SK-N-SH (cell line): Measurements from ENCODE around the gene PPP1R18.
"Not testable (repeated sequence)": the region's sequence is repeated elsewhere in the genome, so short reads cannot be mapped to it uniquely, and the experiment has no call there.

Source experiments
- RAD21 ChIP-seq: IDR thresholded peaks from 2 replicates; pipeline ENCODE4 v1.6.1; 2012; ENCODE audit warnings: mild to moderate bottlenecking, low read length
- TF ChIP-seq, protein P1 (sequence below): fragments of 200-600 bp; sonication (generic); IDR thresholded peaks from 2 replicates; pipeline ENCODE4 v1.6.1; 2017; ENCODE audit warnings: antibody characterized with exemption, mild to moderate bottlenecking, moderate library complexity

DNA sequence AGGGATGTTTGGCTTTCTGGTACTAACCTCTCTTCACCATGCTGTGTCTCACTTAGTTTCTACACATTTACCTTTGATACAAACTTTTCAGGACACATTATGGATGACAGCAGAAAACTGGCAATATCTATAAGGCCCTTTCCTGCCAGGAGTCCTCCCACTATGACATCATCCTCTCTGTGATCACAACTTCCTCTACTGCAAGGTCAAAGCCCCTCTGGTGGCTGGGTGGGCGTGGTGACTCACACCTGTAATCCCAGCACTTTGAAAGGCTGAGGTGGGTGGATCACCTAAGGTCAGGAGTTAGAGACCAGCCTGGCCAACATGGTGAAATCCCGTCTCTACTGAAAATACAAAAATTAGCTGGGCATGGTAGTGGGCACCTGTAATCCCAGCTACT is 20.1 kb downstream of the PPP1R18 start:
- TF ChIP-seq, protein P1, sequence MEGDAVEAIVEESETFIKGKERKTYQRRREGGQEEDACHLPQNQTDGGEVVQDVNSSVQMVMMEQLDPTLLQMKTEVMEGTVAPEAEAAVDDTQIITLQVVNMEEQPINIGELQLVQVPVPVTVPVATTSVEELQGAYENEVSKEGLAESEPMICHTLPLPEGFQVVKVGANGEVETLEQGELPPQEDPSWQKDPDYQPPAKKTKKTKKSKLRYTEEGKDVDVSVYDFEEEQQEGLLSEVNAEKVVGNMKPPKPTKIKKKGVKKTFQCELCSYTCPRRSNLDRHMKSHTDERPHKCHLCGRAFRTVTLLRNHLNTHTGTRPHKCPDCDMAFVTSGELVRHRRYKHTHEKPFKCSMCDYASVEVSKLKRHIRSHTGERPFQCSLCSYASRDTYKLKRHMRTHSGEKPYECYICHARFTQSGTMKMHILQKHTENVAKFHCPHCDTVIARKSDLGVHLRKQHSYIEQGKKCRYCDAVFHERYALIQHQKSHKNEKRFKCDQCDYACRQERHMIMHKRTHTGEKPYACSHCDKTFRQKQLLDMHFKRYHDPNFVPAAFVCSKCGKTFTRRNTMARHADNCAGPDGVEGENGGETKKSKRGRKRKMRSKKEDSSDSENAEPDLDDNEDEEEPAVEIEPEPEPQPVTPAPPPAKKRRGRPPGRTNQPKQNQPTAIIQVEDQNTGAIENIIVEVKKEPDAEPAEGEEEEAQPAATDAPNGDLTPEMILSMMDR: not testable (repeated sequence)
- not testable (repeated sequence) for TF ChIP-seq RAD21
